Gastrocnemius medialis (tissue), 4 donors: ENCODE results near the gene LDAH.

Source experiments
- CTCF ChIP-seq, 5 experiments: fragments of 450-650 bp in 3 of 5; fragments of 200-600 bp in 2 of 5; sonication (generic) in 2 of 5; IDR thresholded peaks in 4 of 5; conservative IDR thresholded peaks in 1 of 5; 1 replicate in 4 of 5; 2 replicates in 1 of 5; pipeline ENCODE4 v1.5.1; 2016 to 2019; ENCODE audit warnings: antibody characterized with exemption in 5 of 5, mild to moderate bottlenecking in 3 of 5, moderate library complexity in 3 of 5
- POLR2A ChIP-seq, 2 donors: fragments of 450-650 bp; IDR thresholded peaks; one replicate each; pipeline ENCODE4 v1.6.1; 2017; ENCODE audit warnings: antibody characterized with exemption in 2 of 2, mild to moderate bottlenecking in 2 of 2, moderate library complexity in 2 of 2

GRCh38 chr2:20641123-20641985 lies 181.5 kb downstream of the LDAH start:
- TF ChIP-seq CTCF (IDR thresholded peaks at IDR 0.05 in 4 of 5, conservative IDR thresholded peaks at IDR 0.05 in 1 of 5) (no peak), POLR2A (IDR thresholded peaks at IDR 0.05) (no peak)
